Brain microvascular endothelial cell (primary cell): ENCODE results near the gene DEF6.

Experiments
- DNase-seq: peaks from one replicate; pipeline ENCODE4 v3.0.0-alpha.2; 2020
- H3K27ac ChIP-seq: fragments of 250-450 bp; sonication (Bioruptor Pico); 2 replicates; pipeline ENCODE4 v1.5.1; 2020; ENCODE audit warnings: mild to moderate bottlenecking, moderate library complexity
- H3K27me3 ChIP-seq: fragments of 250-450 bp; sonication (Bioruptor Pico); replicated peaks from 2 replicates; pipeline ENCODE4 v1.5.1; 2020; ENCODE audit warnings: mild to moderate bottlenecking
- H3K36me3 ChIP-seq: fragments of 250-450 bp; sonication (Bioruptor Pico); replicated peaks from 2 replicates; pipeline ENCODE4 v1.5.1; 2020; ENCODE audit warnings: mild to moderate bottlenecking
- H3K4me3 ChIP-seq: 2 replicates; pipeline ENCODE4 v1.5.1; 2011; ENCODE audit warnings: low read depth, mild to moderate bottlenecking, control low read depth, low read length, moderate library complexity
- in situ Hi-C: cut with HindIII; loops from 2 replicates; pipeline ENCODE4 v1.10.0; 2017; ENCODE audit warnings: low sequenced_read_pairs, low pct_ligation_motif_present
- TF ChIP-seq, protein P1 (sequence below): IDR thresholded peaks from 2 replicates; pipeline ENCODE4 v1.5.1; 2011; ENCODE audit warnings: low read depth, mild to moderate bottlenecking, moderate library complexity, low read length, control low read depth, inconsistent platforms; ENCODE audit errors: missing control alignments

DEF6 gene

DNA sequence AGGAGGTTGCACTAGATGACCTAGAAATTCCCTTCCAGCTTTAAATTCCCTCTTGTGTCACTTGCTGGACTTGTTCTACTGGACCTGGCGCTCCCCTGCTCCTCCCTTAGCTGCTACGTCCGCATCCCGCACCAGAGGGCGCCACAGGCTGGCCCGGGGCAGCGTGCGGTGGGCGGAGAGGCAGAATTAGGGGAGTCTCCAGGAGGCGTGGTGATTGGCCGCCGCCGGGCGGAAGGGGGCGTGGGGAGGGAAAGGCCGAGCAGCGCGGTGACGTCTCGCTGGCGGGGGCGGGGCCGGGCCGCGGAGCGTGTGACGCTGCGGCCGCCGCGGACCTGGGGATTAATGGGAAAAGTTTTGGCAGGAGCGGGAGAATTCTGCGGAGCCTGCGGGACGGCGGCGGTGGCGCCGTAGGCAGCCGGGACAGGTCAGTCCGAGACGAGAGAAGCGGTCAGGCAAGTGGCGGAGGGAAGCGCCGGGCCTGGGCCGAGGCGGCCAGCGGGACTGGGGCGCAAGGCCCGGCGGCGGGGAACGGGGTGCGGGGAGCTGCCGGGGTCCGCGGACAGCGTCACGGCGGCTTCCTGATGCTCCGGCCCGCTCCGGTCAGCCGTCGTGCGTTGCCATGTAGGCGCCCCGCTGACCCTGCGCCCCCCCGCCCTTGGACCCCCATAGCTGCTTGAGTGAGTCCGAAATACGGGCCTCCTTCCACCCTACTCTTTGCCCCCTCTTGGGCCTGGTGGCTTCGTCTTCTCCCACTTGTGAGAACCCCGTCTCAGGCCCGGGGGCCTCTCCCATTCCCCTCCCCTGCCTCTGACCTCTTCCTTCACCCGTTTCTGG lies 44.9 kb downstream of the DEF6 start, which contains the start of gene PPARD:
Gene PPARD, plus strand, starts transcription at position 301 of the 834 bp plus-strand sequence. CDS start 68,530 bp downstream, outside the sequence.
- TF ChIP-seq, protein P1, sequence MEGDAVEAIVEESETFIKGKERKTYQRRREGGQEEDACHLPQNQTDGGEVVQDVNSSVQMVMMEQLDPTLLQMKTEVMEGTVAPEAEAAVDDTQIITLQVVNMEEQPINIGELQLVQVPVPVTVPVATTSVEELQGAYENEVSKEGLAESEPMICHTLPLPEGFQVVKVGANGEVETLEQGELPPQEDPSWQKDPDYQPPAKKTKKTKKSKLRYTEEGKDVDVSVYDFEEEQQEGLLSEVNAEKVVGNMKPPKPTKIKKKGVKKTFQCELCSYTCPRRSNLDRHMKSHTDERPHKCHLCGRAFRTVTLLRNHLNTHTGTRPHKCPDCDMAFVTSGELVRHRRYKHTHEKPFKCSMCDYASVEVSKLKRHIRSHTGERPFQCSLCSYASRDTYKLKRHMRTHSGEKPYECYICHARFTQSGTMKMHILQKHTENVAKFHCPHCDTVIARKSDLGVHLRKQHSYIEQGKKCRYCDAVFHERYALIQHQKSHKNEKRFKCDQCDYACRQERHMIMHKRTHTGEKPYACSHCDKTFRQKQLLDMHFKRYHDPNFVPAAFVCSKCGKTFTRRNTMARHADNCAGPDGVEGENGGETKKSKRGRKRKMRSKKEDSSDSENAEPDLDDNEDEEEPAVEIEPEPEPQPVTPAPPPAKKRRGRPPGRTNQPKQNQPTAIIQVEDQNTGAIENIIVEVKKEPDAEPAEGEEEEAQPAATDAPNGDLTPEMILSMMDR: peak; percentile 98
- DNase-seq: peak; percentile 93
- H3K36me3 ChIP-seq: peaks cover 12% of the 10 kb centered on the region
- no peaks in the 10 kb centered on the region for H3K27me3 ChIP-seq
- H3K4me3 ChIP-seq: peak within 1 kb of the TSS; percentile 80
- in situ Hi-C loops: no loop called here
- H3K27ac ChIP-seq: peak within 1 kb of the TSS; percentile 81

DNA sequence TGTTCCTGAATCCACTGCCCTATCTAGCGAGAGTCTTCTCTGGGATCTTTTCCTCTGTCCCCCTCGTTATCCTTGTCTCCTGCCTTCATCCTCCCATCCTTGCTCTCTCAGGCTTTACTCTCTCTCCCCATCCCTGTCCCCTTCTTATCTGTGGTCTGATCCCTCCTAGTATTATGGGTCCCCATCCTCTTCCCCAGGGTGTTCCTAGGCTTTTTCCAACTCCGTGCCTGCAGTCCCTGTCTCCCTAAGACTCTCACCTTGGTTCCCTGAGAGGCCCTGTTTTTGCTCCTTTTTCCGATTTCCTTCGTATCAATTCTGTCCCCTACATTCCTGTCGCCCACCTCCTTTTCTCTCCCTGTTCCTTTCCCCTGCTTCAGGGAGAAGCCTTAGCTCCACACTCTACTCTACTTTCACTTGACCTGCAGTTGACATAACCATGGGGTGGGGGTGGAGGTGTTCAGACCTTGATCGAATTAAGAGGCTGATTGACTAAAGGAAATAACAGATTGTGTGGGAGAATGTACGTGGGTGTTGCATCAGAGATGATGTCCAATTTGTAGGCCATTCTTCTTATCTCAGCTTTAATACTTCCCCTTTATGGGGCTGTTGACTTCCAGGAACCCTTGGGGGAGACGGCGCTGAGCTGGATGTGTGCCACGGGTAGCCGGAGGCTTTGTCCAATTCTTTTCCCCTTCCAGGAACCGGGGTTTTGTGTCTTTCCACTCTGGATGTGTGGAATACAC lies 45.6 kb downstream of the DEF6 start:
- H3K36me3 ChIP-seq: peaks cover 16% of the 10 kb centered on the region
- DNase-seq: no peak
- H3K4me3 ChIP-seq: peak overlapping the region; percentile 80
- in situ Hi-C loops: no loop called here
- H3K27me3 ChIP-seq: no peaks in the 10 kb centered on the region
- H3K27ac ChIP-seq: peak overlapping the region; percentile 81
- TF ChIP-seq, protein P1: no peak

DNA sequence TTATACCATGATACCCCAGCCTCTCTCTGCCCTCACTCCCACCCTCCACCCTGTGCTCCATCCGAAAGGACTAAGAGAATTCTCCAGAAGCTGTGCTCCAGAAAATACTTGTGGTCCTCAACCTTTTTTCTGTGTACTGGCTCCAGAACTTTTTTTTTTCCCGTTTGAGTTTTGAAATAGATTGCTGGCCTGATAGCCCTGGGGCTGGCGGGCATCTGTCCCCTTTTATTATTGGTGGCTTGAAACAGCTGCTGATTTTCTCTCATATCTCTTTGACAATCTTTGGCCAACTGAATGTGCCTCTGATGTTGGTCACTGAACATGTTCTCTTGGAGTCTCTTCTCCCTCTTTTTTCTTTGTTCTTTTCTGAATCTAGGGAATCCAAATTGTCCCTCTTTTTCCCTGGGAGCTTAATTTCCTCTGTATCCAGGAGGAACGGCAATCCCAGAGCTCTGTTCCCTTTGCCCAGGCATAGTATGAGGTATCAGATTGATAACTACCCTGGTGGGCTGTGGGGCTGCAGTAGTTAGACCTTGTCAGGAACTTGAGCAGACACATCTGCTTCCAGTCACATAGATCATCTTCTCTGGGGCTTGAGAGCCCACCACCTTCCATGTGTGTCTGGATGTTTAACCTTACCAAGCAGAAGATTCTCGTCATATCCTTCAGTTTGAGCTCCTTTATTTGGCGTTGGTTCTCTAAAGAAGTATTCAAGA lies 46.4 kb downstream of the DEF6 start:
- no peaks in the 10 kb centered on the region for H3K27me3 ChIP-seq
- DNase-seq: no peak
- TF ChIP-seq, protein P1: no peak
- H3K27ac ChIP-seq: peak overlapping the region; percentile 81
- H3K36me3 ChIP-seq: peaks cover 20% of the 10 kb centered on the region
- H3K4me3 ChIP-seq: peak overlapping the region; percentile 80
- in situ Hi-C loops: no loop called here

DNA sequence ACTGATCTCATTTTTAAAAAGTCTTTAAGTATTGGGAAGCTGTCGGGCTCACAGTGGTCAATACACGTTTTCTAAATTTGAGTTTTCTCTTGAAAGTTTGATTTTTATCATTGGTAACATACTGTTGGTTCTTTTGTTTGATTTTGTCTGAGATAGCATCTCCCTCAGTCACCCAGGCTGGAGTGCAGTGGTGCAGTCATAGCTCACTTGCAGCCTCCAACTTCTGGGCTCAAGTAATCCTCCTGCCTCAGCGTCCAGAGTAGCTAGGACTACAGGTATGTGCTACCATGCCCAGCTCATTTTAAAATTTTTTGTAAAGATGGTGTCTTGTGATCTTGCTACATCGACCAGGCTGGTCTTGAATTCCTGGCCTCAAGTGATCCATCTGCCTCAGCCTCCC lies 53.8 kb downstream of the DEF6 start:
- no peak overlapping the region for H3K27ac ChIP-seq
- H3K36me3 ChIP-seq: peaks cover 51% of the 10 kb centered on the region
- H3K4me3 ChIP-seq: no peak overlapping the region
- in situ Hi-C loops: no loop called here
- no peaks in the 10 kb centered on the region for H3K27me3 ChIP-seq
- DNase-seq: no peak
- TF ChIP-seq, protein P1: no peak

DNA sequence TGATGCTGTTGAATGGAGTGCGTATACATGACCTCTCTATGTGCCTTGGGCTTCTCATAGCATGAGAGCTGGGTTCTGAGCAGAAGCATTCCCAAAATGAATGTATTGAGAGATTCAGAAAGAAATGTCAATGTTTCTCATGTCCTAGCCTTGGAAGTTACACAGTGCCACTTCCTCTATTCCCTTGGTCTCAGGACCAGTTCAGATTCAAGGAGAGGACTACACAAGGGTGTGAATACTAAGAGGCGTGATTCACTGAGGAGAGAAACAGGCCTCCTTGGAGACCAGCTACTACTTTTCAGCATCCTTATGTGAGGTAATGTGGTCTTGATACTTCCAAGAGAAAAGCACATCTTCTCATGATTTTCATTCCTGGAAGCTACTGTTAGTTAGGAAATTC lies 55.1 kb downstream of the DEF6 start:
- H3K27ac ChIP-seq: no peak overlapping the region
- H3K4me3 ChIP-seq: no peak overlapping the region
- H3K27me3 ChIP-seq: no peaks in the 10 kb centered on the region
- in situ Hi-C loops: no loop called here
- TF ChIP-seq, protein P1: no peak
- DNase-seq: no peak
- peaks cover 50% of the 10 kb centered on the region for H3K36me3 ChIP-seq
